Measurements from ENCODE around the gene TRIM47.
A peak's percentile ranks its signal among the peaks of the same experiment; 100 is the strongest.

The TRIM47 gene

DNA sequence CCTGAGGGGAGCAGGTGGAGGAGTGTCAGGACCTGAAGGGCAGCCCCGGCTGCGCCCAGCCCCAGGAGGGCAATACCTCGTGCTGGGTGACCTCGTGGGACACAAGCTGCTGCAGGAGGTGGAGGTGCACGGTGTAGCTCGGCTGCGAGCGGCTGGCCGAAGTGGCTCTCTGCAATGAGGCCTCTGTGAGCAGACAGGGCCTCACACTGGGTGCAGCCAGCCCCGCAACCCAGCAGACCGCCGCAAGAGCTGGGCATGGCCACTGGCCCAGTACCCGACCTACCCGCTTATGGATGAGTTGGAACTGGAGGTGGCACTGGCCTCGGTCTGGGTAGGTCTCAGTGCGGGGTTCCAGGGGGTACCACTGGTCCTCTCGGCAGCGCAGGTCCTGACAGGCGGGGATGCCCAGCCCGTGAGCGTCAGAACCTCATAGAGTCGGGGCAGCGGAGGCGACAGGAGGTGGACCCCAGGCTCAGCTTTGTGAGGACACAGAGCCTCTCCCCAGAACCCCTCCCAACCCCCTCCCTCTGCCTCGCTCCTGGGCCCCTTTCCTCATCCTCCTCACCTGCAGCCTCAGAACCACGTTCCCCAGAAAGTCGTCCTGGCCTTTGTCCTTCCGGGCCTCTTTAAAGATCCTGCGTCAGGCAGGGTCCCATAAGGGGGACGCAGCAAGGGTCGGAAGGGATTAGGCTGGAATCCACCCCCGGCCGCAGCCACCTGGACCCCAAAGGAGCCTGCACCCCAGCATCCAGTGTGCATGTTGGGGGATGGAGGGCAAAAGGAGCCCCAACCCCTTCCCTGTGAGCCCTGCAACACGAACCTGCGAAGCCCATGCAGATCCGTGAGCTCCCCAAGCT, 38.2 kb downstream of the TRIM47 start:
- no peak overlapping the region for H3K9ac ChIP-seq (ENCODE audit: low read length)
- no peaks in the 10 kb centered on the region for H3K36me3 ChIP-seq (ENCODE audit: control insufficient read depth, insufficient read depth, low read length)

DNA sequence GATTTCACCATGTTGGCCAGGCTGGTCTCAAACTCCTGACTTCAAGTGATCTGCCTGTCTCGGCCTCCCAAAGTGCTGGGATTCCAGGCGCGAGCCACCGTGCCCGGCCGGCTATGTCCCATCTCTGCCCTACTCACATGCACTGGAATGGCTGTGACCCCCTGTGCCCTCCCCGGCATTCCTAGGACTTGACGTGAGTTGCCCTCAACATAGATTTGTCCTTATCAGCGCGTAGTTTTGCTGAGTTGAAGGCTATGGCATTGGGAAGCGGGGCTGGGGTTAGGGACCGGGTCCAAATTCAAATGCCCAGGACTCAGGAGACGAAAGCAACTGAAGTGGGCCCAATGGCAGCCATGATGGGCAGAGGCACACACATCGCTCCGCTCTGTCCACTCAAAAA, 40.0 kb downstream of the TRIM47 start:
- Histone ChIP-seq H3K36me3 (ENCODE audit: control insufficient read depth, insufficient read depth, low read length) (no peaks in the 10 kb centered on the region), H3K4me3 (ENCODE audit: low read depth, low read length) (no peak overlapping the region), H3K9me3 (ENCODE audit: control insufficient read depth, insufficient read depth, low read depth, low read length) (no peaks in the 10 kb centered on the region), H3K9ac (ENCODE audit: low read length) (no peak overlapping the region), H3K4me1 (ENCODE audit: control insufficient read depth, insufficient read depth, low read length) (peaks cover 12% of the 10 kb centered on the region), H3K27ac (ENCODE audit: low read depth, low read length) (no peak overlapping the region), H3K27me3 (ENCODE audit: control insufficient read depth, insufficient read depth, low read length) (no peaks in the 10 kb centered on the region)

More for the DNA sequence above, 38.2 kb downstream of the TRIM47 start:
- no peaks in the 10 kb centered on the region for H3K27me3 ChIP-seq (ENCODE audit: control insufficient read depth, insufficient read depth, low read length)
- no peak overlapping the region for H3K4me3 ChIP-seq (ENCODE audit: low read depth, low read length)
- no peaks in the 10 kb centered on the region for H3K9me3 ChIP-seq (ENCODE audit: control insufficient read depth, insufficient read depth, low read depth, low read length)
- peaks cover 18% of the 10 kb centered on the region for H3K4me1 ChIP-seq (ENCODE audit: control insufficient read depth, insufficient read depth, low read length)
- H3K27ac ChIP-seq (ENCODE audit: low read depth, low read length): no peak overlapping the region

DNA sequence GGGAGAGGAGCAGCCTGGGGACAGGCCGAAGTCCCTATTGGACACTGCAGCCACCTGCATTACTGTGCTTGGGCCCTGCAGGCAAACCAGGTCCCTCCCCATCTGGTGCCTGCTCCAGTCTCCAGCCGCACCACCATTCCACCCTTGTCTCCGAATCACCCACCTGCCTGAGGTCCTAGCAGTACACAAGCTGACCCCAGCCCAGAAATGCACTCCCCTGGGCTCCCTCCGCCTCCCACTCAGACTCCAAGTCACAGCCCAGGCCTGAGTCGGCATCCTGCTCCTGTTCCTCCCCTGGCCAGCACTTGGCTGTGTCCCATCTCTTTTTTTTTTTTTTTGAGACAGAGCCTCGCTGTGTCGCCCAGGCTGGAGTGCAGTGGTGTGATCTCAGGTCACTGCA, 40.5 kb downstream of the TRIM47 start:
- H3K36me3 ChIP-seq (ENCODE audit: control insufficient read depth, insufficient read depth, low read length): no peaks in the 10 kb centered on the region

DNA sequence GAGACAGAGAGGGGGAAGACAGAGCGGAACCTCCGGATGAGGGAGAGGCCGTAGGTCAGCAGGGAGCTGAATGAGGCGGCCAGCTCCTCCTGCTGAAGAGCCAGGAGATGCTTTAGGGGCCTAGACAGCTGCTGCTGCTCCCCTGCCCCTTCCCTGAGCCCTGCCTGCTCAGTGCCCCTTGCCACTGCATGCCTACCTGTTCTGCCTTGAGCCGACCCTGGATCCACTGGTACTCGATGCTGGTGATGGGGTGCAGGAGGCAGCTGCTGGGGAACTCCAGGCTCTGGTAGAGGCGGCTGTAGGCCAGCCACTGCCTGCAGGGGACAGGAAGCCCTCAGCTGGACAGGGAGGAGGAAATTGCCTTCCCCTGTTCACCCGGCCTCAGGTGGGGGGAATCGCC, 41.8 kb downstream of the TRIM47 start:
- Histone ChIP-seq H3K4me3 (ENCODE audit: low read depth, low read length) (no peak overlapping the region), H3K9ac (ENCODE audit: low read length) (no peak overlapping the region)

More for the DNA sequence above, 40.5 kb downstream of the TRIM47 start:
- Histone ChIP-seq H3K27ac (ENCODE audit: low read depth, low read length) (no peak overlapping the region), H3K4me1 (ENCODE audit: control insufficient read depth, insufficient read depth, low read length) (peaks cover 16% of the 10 kb centered on the region), H3K9ac (ENCODE audit: low read length) (no peak overlapping the region), H3K9me3 (ENCODE audit: control insufficient read depth, insufficient read depth, low read depth, low read length) (no peaks in the 10 kb centered on the region), H3K27me3 (ENCODE audit: control insufficient read depth, insufficient read depth, low read length) (no peaks in the 10 kb centered on the region), H3K4me3 (ENCODE audit: low read depth, low read length) (no peak overlapping the region)

DNA sequence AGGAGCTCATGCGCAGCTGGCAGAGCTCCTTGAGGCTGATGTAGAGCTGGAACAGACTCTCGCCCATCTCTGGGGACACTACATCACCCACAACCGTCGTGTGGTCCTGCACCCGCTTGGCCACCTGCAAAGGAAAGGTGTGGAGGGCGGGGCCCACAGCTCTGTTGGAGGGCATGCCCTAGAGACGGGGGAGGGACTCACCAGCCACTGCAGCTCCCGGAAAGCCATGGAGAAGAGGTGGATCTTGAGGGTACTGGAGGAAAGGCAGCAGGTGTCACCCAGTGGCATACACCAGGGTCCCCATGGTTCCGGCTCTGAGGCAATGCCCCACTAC, 42.8 kb downstream of the TRIM47 start:
- Histone ChIP-seq H3K9ac (ENCODE audit: low read length) (no peak overlapping the region), H3K4me3 (ENCODE audit: low read depth, low read length) (no peak overlapping the region), H3K27me3 (ENCODE audit: control insufficient read depth, insufficient read depth, low read length) (no peaks in the 10 kb centered on the region), H3K27ac (ENCODE audit: low read depth, low read length) (no peak overlapping the region), H3K9me3 (ENCODE audit: control insufficient read depth, insufficient read depth, low read depth, low read length) (no peaks in the 10 kb centered on the region), H3K36me3 (ENCODE audit: control insufficient read depth, insufficient read depth, low read length) (no peaks in the 10 kb centered on the region), H3K4me1 (ENCODE audit: control insufficient read depth, insufficient read depth, low read length) (peaks cover 30% of the 10 kb centered on the region)

More for the DNA sequence above, 41.8 kb downstream of the TRIM47 start:
- Histone ChIP-seq H3K4me1 (ENCODE audit: control insufficient read depth, insufficient read depth, low read length) (peaks cover 24% of the 10 kb centered on the region), H3K9me3 (ENCODE audit: control insufficient read depth, insufficient read depth, low read depth, low read length) (no peaks in the 10 kb centered on the region), H3K27me3 (ENCODE audit: control insufficient read depth, insufficient read depth, low read length) (no peaks in the 10 kb centered on the region), H3K36me3 (ENCODE audit: control insufficient read depth, insufficient read depth, low read length) (no peaks in the 10 kb centered on the region), H3K27ac (ENCODE audit: low read depth, low read length) (no peak overlapping the region)

DNA sequence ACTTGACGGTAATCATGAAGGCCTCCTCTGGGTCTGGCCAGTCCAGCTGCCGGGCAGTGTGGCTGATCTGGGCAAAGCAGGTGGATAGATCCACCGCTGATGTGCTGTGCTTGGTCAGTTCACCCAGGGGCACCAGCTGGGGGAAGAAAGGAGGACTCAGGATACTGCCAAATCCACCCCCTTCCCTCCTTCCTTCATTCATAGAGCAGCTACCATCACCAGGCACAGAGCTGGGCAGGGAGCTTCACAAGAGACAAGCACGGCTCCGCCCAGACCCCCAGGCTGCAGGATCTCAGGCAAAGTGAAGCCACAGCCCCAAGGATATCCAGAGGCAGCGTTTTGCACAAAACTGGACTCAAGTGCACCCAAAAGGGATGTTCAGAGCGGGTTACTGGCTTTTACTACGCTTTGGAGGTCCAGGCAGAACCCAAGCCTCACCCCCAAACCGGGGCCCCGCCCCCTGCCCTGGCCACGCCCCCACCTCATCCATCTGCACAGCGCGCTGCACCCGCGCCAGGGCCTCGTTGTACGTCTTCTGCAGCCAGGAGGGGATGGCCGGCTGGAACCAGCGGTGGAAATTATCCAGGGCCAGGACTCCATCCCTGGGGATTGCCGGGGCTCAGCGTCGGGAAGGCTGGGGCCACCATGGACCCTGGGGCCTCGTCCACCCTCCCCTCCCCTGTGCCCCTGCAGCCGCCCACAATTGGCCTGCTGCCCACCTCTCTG, 43.3 kb downstream of the TRIM47 start:
- H3K27me3 ChIP-seq (ENCODE audit: control insufficient read depth, insufficient read depth, low read length): no peaks in the 10 kb centered on the region
- no peak overlapping the region for H3K4me3 ChIP-seq (ENCODE audit: low read depth, low read length)
- no peak overlapping the region for H3K9ac ChIP-seq (ENCODE audit: low read length)
- no peaks in the 10 kb centered on the region for H3K9me3 ChIP-seq (ENCODE audit: control insufficient read depth, insufficient read depth, low read depth, low read length)
- no peaks in the 10 kb centered on the region for H3K36me3 ChIP-seq (ENCODE audit: control insufficient read depth, insufficient read depth, low read length)
- no peak overlapping the region for H3K27ac ChIP-seq (ENCODE audit: low read depth, low read length)
- peaks cover 35% of the 10 kb centered on the region for H3K4me1 ChIP-seq (ENCODE audit: control insufficient read depth, insufficient read depth, low read length)

DNA sequence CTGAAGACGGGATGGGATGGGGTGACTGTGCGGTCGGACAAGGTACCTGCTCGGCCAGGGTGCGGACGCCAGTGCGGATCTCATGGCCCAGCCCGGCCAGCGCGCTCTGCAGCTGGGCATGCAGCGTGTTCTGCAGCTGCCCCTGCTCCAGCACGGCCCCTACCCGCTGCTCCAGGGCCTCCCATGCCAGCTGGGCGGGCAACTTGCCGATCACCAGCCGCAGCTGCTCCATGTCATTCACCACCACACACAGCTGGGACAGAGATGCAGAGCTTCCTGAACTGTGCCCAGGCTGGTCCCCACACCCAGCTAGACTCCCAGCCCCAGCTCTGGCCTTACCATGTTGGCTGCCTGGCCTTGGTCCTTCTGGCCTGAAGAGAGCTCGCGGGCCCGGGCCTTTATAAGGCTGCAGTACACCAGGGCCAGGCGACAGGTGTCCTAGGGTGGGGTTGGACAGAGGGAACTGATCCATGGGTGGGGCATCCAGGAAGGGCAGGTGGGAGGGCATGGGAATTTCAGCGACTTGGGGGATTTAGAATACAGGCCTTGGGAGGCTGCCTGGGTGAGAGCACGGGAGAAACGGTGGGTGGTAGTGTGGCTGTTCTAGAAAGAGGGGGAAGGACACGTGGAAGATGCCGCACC, 44.0 kb downstream of the TRIM47 start:
- no peaks in the 10 kb centered on the region for H3K36me3 ChIP-seq (ENCODE audit: control insufficient read depth, insufficient read depth, low read length)
- H3K4me1 ChIP-seq (ENCODE audit: control insufficient read depth, insufficient read depth, low read length): peaks cover 35% of the 10 kb centered on the region
- H3K4me3 ChIP-seq (ENCODE audit: low read depth, low read length): no peak overlapping the region
- H3K27me3 ChIP-seq (ENCODE audit: control insufficient read depth, insufficient read depth, low read length): no peaks in the 10 kb centered on the region
- no peaks in the 10 kb centered on the region for H3K9me3 ChIP-seq (ENCODE audit: control insufficient read depth, insufficient read depth, low read depth, low read length)
- H3K9ac ChIP-seq (ENCODE audit: low read length): no peak overlapping the region
- H3K27ac ChIP-seq (ENCODE audit: low read depth, low read length): no peak overlapping the region

DNA sequence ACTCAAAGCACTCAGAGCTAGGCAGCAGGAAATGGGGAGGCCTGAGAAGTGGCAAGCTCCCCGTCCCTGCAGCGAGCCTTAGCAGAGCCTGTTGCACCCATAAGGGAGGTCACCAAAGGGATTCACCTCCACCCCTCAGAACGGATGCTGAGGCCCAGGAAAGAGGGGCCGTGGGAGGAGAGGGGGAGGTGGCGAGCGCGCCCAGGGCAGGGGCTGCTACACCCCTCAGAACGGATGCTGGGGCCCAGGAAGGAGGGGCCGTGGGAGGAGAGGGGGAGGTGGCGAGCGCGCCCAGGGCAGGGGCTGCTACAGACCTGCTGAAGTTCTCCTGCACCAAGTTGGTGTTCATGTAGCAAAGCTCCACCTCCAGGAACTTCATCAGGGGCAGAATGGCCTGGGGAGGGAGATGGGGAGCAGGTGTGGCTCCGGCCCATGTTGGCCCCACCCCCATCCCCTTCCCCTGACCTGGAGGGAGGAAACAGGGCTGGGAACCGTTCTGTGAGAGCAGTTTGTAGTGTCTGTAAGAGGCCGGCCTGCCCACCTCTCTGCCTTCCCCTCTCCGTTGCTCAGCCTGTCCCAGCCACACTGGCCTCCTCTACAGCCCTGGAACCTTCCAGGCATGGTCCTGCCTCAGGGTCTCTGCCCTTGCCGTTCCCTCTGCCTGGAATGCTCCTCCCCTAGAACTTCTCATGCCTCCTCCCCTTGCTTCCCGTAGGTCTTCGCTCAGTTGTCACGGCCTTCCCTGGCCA, 45.6 kb downstream of the TRIM47 start:
- peak overlapping the region; percentile 37 for H3K4me3 ChIP-seq (ENCODE audit: low read depth, low read length)
- no peak overlapping the region for H3K27ac ChIP-seq (ENCODE audit: low read depth, low read length)
- H3K9ac ChIP-seq (ENCODE audit: low read length): peak overlapping the region; percentile 19
- H3K36me3 ChIP-seq (ENCODE audit: control insufficient read depth, insufficient read depth, low read length): no peaks in the 10 kb centered on the region
- no peaks in the 10 kb centered on the region for H3K9me3 ChIP-seq (ENCODE audit: control insufficient read depth, insufficient read depth, low read depth, low read length)
- H3K4me1 ChIP-seq (ENCODE audit: control insufficient read depth, insufficient read depth, low read length): peaks cover 42% of the 10 kb centered on the region
- H3K27me3 ChIP-seq (ENCODE audit: control insufficient read depth, insufficient read depth, low read length): no peaks in the 10 kb centered on the region

DNA sequence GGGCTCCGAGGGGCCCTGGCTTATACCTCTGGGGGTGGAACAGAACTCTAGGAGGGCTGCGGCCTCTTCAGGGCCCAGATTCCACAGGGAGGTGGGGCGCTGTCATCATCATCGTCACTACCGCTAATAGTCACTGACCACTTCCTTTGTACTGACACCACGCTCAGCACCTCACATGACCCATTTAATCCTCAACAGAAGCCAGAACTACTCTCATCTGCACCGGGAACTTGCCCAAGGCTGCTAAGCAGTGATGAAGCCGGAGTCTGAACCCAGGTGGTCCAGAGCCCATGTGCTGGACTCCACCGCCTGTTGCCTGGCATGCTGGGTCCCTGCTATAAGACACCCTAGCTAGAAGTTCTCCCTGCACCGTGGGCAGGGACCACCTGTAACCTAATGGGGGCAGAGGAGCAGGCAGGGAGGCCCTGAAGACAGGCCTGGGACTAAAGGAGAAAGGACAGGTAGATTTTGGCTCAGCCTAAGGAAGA, 46.2 kb downstream of the TRIM47 start:
- no peaks in the 10 kb centered on the region for H3K27me3 ChIP-seq (ENCODE audit: control insufficient read depth, insufficient read depth, low read length)
- H3K4me1 ChIP-seq (ENCODE audit: control insufficient read depth, insufficient read depth, low read length): peaks cover 47% of the 10 kb centered on the region
- no peak overlapping the region for H3K27ac ChIP-seq (ENCODE audit: low read depth, low read length)
- H3K36me3 ChIP-seq (ENCODE audit: control insufficient read depth, insufficient read depth, low read length): no peaks in the 10 kb centered on the region
- H3K9ac ChIP-seq (ENCODE audit: low read length): peak overlapping the region; percentile 19
- H3K9me3 ChIP-seq (ENCODE audit: control insufficient read depth, insufficient read depth, low read depth, low read length): no peaks in the 10 kb centered on the region
- H3K4me3 ChIP-seq (ENCODE audit: low read depth, low read length): peak overlapping the region; percentile 37

DNA sequence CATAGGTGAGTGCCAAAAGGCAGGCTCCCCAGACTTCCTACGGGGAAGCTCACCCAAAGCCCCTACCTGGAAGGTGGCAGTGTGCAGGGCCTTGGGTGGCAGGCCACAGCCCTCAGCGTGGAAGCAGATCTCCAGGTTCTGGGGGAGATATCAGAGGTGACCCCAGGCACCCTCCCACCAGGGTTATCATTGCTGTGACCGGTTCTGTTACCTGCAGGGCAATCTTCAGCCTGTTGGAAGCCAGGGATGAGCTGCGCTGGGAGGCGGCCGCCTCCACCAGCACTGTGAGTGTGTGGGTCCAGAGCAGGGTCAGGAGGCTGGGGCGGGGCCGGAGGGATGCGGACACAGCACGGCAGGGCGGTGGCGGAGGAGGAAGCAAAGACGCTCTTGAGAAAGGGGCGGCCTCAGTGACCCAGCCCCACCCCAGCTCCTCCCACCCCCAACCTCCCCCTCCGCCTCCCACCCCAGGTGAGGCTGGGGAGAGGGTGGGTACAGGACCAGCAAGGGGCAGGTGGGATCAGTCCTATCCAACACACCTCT, 47.3 kb downstream of the TRIM47 start:
- Histone ChIP-seq H3K4me3 (ENCODE audit: low read depth, low read length) (peak overlapping the region; percentile 45), H3K27me3 (ENCODE audit: control insufficient read depth, insufficient read depth, low read length) (no peaks in the 10 kb centered on the region), H3K9me3 (ENCODE audit: control insufficient read depth, insufficient read depth, low read depth, low read length) (no peaks in the 10 kb centered on the region), H3K27ac (ENCODE audit: low read depth, low read length) (no peak overlapping the region), H3K36me3 (ENCODE audit: control insufficient read depth, insufficient read depth, low read length) (peaks cover 6% of the 10 kb centered on the region), H3K4me1 (ENCODE audit: control insufficient read depth, insufficient read depth, low read length) (peaks cover 55% of the 10 kb centered on the region), H3K9ac (ENCODE audit: low read length) (no peak overlapping the region)
